Endodermal cell (in vitro differentiated cells): Measurements from ENCODE around the gene ZPR1. TPM values are rescaled to one million over a fixed set of nuclear protein-coding genes. Genes with fewer than 3 reads are reported as not detected.

Source experiments
- DNase-seq: peaks from one replicate; pipeline ENCODE4 v3.0.0-alpha.2; 2017
- H3K27ac ChIP-seq: 2 replicates; pipeline ENCODE4 v1.5.1; 2013; ENCODE audit warnings: mild to moderate bottlenecking, low read depth, low read length, moderate library complexity
- H3K27me3 ChIP-seq: 2 replicates; pipeline ENCODE4 v1.6.1; 2013; ENCODE audit warnings: mild to moderate bottlenecking, low read length, moderate library complexity; ENCODE audit not compliant: insufficient read depth, control insufficient read depth, poor library complexity, severe bottlenecking
- H3K36me3 ChIP-seq: 2 replicates; pipeline ENCODE4 v1.7.0; 2013; ENCODE audit warnings: mild to moderate bottlenecking, low read length, moderate library complexity; ENCODE audit not compliant: control insufficient read depth, insufficient read depth
- H3K4me1 ChIP-seq: one replicate; pipeline ENCODE4 v1.7.0; 2013; ENCODE audit warnings: low read length; ENCODE audit not compliant: control insufficient read depth, insufficient read depth
- H3K4me3 ChIP-seq: 2 replicates; pipeline ENCODE4 v1.5.1; 2013; ENCODE audit warnings: mild to moderate bottlenecking, low read length, moderate library complexity
- H3K9ac ChIP-seq: 2 replicates; pipeline ENCODE4 v1.6.1; 2013; ENCODE audit warnings: mild to moderate bottlenecking, low read length, moderate library complexity; ENCODE audit not compliant: poor library complexity, severe bottlenecking; ENCODE audit errors: extremely low read depth
- H3K9me3 ChIP-seq: 2 replicates; pipeline ENCODE4 v1.6.1; 2013; ENCODE audit warnings: mild to moderate bottlenecking, low read length, moderate library complexity; ENCODE audit not compliant: control insufficient read depth
- H3K27ac Mint-ChIP-seq: 2 replicates; pipeline ENCODE4 v1.8.0; 2020; ENCODE audit warnings: mixed read lengths
- H3K27me3 Mint-ChIP-seq: 2 replicates; pipeline ENCODE4 v1.8.0; 2021; ENCODE audit warnings: mild to moderate bottlenecking, mixed read lengths; ENCODE audit not compliant: insufficient read depth
- H3K36me3 Mint-ChIP-seq: 2 replicates; pipeline ENCODE4 v1.8.0; 2020; ENCODE audit warnings: low read depth, mixed read lengths
- H3K4me1 Mint-ChIP-seq: 2 replicates; pipeline ENCODE4 v1.8.0; 2020; ENCODE audit warnings: mixed read lengths
- H3K4me3 Mint-ChIP-seq: 2 replicates; pipeline ENCODE4 v1.8.0; 2020; ENCODE audit warnings: mild to moderate bottlenecking, moderate library complexity, mixed read lengths
- H3K9me3 Mint-ChIP-seq: 2 replicates; pipeline ENCODE4 v1.8.0; 2020; ENCODE audit warnings: mild to moderate bottlenecking, mixed read lengths
- WGBS, 2 experiments: methylation state at CpG; one replicate each; pipeline versions ENCODE4 v1.1.5 to v1.1.7; 2013; ENCODE audit warnings: missing lambda C conversion rate in 2 of 2, mixed read lengths in 1 of 2; ENCODE audit not compliant: insufficient coverage in 1 of 2, insufficient read length in 1 of 2; 5-methylcytosine and 5-hydroxymethylcytosine counted together
- total RNA-seq, 2 donors: library from RNA; stranded (reverse); fragmentation: NEBNext Ultra II Directional in 1 of 2; extraction: Animal tissue kit (Norgen Biotek cat#: 25700) in 1 of 2; gene quantifications; 2 replicates in 1 of 2; 3 replicates in 1 of 2; pipeline ENCODE4 v1.2.1, GENCODE V29; 2021
- TF ChIP-seq, protein P1 (sequence below): fragments of 200-600 bp; sonication (generic); conservative IDR thresholded peaks from 2 replicates; pipeline ENCODE4 v1.5.0; 2021; ENCODE audit warnings: antibody characterized with exemption, mild to moderate bottlenecking

ZPR1 gene
- total RNA-seq, 2 donors from 2014 or later: 59.2 to 63.4 TPM

DNA sequence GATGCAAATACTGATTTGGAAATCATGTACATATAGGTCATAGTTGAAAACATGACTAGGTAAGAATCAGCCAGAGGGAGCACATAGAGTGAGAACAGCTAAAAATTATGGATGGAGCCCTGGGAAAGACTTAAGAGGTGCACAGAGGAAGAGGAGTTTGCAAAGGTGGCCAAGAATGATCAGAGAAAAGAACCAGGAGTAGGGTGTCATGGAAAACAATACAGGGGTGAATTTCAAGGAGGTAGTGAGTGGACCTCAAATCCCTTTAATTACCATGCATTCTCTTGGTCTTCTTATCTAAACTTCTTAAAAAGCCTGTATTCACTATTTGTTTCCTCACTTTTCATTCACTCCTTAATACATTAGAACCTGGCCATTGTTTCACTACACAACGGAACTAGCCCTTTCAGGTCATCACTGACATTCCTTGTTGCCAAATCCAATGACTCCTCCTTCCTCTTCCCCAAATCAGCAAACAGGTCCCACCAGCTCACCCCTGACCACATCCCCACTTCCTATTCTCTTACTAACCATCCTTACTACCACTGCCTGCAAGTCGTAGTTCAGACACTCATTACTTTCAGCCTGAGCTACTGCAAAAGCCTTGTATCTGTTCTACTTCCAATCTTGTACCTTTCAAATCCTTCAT, 37.6 kb downstream of the ZPR1 start:
- Mint-ChIP-seq H3K4me3 (no peak overlapping the region), H3K27ac (no peak overlapping the region), H3K36me3 (peaks cover 46% of the 10 kb centered on the region), H3K4me1 (no peaks in the 10 kb centered on the region), H3K9me3 (no peaks in the 10 kb centered on the region), H3K27me3 (no peaks in the 10 kb centered on the region)
- no peak overlapping the region for H3K4me3 ChIP-seq
- H3K36me3 ChIP-seq: peaks cover 92% of the 10 kb centered on the region
- H3K9me3 ChIP-seq: peaks cover 15% of the 10 kb centered on the region
- H3K4me1 ChIP-seq: no peaks in the 10 kb centered on the region
- H3K9ac ChIP-seq: no peak overlapping the region
- H3K27ac ChIP-seq: no peak overlapping the region
- no peak for DNase-seq
- H3K27me3 ChIP-seq: no peaks in the 10 kb centered on the region
- TF ChIP-seq, protein P1, sequence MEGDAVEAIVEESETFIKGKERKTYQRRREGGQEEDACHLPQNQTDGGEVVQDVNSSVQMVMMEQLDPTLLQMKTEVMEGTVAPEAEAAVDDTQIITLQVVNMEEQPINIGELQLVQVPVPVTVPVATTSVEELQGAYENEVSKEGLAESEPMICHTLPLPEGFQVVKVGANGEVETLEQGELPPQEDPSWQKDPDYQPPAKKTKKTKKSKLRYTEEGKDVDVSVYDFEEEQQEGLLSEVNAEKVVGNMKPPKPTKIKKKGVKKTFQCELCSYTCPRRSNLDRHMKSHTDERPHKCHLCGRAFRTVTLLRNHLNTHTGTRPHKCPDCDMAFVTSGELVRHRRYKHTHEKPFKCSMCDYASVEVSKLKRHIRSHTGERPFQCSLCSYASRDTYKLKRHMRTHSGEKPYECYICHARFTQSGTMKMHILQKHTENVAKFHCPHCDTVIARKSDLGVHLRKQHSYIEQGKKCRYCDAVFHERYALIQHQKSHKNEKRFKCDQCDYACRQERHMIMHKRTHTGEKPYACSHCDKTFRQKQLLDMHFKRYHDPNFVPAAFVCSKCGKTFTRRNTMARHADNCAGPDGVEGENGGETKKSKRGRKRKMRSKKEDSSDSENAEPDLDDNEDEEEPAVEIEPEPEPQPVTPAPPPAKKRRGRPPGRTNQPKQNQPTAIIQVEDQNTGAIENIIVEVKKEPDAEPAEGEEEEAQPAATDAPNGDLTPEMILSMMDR: no peak
- WGBS, 2 experiments: 88 to 100% methylated on average over 2 of the region's 2 CpGs

DNA sequence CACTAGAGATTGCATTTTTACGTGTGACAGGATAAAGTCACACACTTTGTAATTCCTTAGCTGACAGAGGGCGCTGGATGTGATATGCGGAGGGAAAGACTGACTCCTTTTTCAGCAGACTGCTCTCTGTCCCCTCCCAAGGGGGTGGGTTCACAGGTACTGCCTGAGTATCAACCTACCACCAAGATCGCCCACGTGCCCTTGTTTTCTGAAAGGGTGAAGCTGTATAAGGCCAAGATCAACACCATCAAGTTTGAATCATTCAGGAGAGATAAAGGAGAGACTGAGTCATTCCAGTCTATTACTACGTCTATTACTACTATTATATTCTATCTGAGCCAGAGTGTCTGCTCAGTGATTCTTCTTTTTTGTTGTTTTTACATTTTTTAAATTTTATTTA, 45.7 kb downstream of the ZPR1 start:
- Mint-ChIP-seq H3K27ac (peak overlapping the region; percentile 27), H3K36me3 (peaks cover 13% of the 10 kb centered on the region), H3K27me3 (no peaks in the 10 kb centered on the region), H3K4me3 (no peak overlapping the region), H3K4me1 (peaks cover 28% of the 10 kb centered on the region), H3K9me3 (no peaks in the 10 kb centered on the region)
- Histone ChIP-seq H3K9me3 (no peaks in the 10 kb centered on the region), H3K4me3 (no peak overlapping the region), H3K4me1 (no peaks in the 10 kb centered on the region), H3K9ac (no peak overlapping the region), H3K36me3 (peaks cover 14% of the 10 kb centered on the region), H3K27me3 (no peaks in the 10 kb centered on the region), H3K27ac (no peak overlapping the region)
- DNase-seq: peak; percentile 56
- 75 to 89% methylated on average over 5 of the region's 6 CpGs for WGBS, 2 experiments
- TF ChIP-seq, protein P1: no peak

DNA sequence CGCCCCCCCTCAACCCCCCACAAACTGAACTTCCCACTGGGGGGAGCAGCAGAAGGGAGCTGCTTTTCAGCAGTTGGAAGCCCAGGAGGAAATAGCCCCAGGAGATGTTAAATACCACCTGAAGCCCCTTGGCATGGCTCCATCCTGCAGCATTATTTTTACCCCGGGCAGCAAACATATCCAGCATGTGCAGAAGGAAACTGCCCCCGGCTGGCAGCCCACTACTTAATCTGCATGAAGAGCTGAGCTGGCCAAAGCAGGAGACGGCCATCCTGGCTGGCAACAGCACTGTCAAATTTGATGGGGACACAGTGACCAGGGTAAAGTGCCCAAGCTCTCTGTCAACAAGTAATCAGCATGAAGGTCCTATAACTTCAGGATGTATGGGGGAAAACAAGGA, 47.1 kb downstream of the ZPR1 start:
- no peak overlapping the region for H3K27ac ChIP-seq
- no peak overlapping the region for H3K4me3 Mint-ChIP-seq
- H3K36me3 ChIP-seq: peaks cover 4% of the 10 kb centered on the region
- WGBS, 2 experiments: 92 to 94% methylated on average over 3 of the region's 4 CpGs
- no peaks in the 10 kb centered on the region for H3K27me3 Mint-ChIP-seq
- H3K9ac ChIP-seq: no peak overlapping the region
- no peak overlapping the region for H3K27ac Mint-ChIP-seq
- TF ChIP-seq, protein P1: no peak
- no peaks in the 10 kb centered on the region for H3K9me3 Mint-ChIP-seq
- H3K4me1 Mint-ChIP-seq: peaks cover 28% of the 10 kb centered on the region
- no peak overlapping the region for H3K4me3 ChIP-seq
- no peaks in the 10 kb centered on the region for H3K9me3 ChIP-seq
- no peaks in the 10 kb centered on the region for H3K27me3 ChIP-seq
- no peak for DNase-seq
- H3K4me1 ChIP-seq: no peaks in the 10 kb centered on the region
- H3K36me3 Mint-ChIP-seq: peaks cover 10% of the 10 kb centered on the region
